ENCODE results near the gene ADM2.

GRCh38 chr22:50508897-50509296 lies 27.6 kb downstream of the ADM2 start:
- TF ChIP-seq CTCF (IDR thresholded peaks at IDR 0.05) (no peak), POLR2A (IDR thresholded peaks at IDR 0.05) (no peak)

Data from right lobe of liver (tissue), 4 donors.